HG03457 (cell line): ENCODE results near the gene MTHFSD.

Source experiments
- ATAC-seq: cut with Tn5 transposase; IDR thresholded peaks from one replicate; pipeline ENCODE4 v1.9.1; 2021; ENCODE audit warnings: moderate number of reproducible peaks; ENCODE audit not compliant: unreplicated experiment

MTHFSD gene

DNA sequence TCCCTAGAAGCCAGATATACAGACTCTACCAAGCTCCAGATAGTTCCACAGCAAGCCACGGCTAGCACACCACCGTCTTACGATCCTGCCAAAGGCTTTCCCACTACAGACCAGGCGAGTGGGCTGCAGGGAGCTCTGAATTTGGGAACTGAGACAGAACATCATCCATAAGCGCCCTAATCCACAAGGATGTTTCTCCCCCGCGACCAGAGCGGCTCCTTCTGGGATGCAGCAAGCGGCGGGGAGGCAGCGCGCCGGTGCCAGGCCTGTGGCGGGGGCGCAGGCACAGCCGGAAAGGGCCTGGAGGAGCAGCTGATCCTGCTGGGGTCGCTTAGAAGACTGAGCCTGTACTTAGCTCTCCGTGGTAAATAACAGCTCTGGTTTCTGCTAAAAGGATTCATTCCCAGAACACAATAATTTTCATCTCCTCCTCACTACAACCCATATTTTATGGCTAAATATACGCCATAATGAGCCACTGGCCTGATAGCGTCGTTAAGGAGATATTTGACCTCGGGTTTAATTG is 60.9 kb downstream of the MTHFSD start:
- no peak for ATAC-seq

DNA sequence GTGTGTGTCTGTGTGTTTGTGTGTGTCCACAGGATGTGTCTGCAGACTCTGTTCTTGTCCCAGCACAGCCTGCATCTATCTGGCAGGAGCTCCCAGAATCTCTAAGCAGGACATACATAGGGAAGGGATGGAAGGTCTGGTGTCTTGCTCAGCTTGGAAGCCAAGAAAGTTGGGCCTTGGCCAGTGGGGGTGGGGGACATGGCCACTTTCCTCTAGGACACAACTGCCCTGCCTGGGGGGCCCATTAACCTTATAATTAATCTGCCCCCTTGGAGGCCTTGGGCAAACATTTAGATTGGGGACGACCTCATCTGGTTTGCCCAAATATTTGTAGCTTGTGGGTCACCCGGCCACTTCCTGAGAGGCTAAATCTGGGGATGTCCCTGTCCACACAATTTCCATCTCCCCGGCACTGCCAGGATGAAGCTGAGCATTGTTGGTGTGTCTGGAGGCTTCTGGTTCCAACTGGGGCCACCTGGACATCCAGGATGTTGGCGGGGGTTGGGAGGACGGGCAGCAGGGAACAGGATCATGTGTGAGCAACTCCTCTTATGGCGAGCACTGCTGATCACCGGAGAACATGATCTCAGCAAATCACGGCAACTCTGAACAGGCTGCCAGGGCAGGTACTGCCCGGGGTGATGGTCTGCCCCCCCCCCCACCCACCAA is 61.9 kb downstream of the MTHFSD start:
- no peak for ATAC-seq

DNA sequence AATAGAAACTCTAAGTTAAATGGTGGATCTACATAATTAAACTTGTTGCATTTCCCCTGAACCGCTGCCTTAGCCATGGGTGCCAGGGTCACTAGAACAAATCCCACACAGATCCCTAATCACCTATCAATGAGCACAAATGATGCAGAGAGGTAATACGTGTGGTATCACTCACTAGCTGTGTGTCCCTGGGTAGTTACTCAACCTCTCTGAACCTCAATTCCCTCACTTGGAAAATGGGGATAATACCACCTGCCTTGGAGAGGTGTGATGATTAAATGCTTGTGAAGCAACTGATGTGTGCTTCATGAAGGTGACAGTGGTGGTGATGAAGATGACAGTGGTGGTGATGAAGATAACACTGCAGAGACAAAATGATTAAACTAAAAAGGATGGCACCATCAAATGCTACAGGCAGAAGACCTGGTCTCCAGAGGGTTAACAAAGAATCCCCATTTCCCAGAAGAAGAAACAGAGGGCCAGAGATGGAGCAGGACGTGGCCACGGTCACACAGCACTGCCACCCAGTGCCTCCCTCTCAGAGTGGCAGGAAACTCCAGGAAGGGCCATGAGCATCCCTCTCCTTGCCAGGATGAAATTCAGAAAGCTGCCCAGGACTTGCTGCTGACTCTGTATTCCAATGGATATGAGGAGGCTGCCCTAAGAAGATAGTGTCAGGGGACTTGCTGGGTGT is 62.6 kb downstream of the MTHFSD start:
- no peak for ATAC-seq

DNA sequence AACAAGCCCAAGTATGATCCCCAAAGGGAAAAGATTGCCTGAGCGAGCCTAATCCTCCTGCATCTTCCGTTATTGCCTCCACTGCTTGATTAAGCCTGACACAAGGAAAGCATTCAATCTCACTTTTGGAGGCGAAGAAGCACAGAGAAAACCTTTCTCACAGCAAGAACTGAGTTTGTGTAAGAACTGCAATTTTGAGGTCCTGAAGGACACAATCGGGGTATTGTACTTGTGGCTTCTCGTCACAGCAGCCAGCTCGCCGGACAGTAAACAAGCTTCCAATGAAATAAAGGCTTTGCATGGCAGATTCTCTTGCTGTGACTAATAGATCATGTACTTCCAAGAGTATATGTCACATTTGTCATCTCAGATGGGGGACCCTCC is 63.4 kb downstream of the MTHFSD start:
- ATAC-seq, result no peak

DNA sequence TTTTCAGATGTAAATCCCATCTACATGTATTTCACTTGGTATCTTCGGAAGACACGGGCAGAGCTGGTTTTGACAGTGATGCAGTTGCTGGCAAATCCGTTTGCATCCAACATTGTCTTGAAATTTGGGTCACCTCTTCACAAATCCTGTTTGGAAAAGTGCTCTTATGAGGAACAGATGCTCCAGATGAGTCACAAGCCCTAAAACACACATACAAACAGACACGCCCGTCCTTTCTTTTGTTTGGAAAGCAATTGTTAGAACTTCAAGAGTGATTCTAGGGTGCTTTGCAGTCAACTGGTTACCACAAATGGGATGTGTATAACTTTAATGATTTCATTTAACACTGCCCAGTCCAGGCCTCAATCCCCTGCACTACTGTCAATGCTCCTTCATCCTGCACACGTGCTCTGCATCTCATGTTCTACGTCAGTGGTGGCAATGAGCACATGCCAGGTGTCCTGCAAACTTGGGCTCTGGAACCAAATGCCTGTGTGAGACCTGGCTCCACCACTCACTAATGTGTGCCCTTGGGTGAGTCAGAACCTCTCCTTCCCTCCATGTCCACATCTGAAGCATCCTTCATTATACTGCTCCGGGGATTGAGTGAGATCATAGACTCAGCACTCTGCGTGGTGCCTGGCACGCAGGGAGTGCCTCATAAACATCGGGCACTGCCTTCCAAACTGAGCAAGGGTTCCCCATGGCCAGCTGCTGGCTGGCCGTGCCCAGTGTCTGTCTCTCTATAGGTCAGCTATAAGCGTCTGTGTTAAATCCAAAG is 64.0 kb downstream of the MTHFSD start:
- ATAC-seq, result no peak

DNA sequence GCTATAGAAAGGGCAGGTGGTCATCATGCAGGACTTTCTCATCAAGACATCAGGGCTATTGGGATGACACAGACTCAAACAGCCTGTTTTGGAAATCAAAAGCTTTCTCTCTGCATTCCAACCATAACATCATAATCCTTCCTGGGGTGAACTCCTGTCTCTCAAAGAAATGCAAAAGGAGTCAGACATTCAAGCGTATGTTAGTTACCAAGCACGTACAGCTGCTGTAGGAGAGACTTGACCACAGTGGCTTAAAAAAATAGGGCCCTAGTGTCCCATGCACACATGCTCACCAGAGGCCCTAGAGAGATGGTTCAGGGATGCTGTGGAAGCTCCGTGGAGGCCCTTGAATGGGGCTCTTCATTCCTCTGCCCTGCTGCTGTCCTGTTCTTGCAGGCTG is 69.3 kb downstream of the MTHFSD start:
- no peak for ATAC-seq

DNA sequence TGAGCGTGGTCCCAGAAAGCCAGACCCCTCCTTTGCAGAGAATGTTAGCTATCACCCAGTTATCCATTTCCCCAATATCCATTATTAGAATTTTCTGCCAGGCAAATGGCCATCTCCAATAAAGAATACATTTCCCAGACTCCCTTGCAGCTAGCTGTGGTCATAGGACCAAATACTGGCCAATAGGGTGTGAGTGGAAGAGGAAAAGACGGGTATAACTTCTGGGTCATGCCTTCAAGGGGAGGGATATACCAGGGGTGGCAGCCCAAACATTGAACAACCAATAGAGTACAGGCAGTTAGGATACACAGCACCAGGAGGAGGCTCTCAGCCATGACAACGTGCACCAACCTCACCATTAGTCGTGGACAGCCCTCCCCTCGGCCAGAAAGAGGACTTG is 70.8 kb downstream of the MTHFSD start:
- no peak for ATAC-seq

DNA sequence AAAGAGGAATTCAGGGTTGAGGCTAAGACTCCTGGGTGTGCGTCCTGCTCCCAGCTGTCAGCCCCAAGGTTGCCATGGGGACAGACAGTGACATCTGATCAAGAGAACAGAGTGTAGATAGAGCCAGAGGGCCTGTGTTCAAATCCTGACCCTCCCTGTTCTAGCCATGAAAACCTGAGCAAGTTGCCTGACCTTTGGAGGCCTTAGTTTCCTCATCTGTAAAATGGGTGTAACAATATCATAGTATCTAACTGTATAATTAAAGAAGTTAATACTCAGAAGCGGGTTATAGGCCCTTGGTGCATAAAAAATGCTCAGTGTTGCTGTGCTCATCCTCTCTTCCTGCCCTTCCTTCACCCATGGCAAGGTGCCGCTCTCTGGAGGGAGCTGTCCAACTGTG is 73.4 kb downstream of the MTHFSD start:
- ATAC-seq, result no peak

DNA sequence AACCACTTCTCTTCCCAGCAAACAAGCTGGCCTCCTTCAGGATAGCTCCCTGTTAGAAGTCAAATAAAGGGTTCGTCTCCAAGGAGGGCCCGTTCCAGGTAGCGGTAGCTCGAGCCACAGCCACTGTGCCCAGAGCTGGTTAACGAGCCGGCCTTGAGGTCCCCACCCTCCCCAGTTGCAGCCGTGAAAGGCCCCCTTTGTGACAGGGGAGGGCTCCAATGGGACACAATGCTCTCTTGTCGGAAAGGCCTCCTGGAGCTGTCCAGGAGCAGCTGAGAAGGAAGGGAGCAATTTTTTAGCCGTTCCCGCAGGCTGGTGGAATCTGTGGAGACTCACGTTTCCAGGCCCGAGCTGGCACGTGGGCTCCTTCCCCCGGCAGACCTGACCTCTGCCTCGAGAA is 74.6 kb downstream of the MTHFSD start:
- ATAC-seq, result no peak
